ENCODE data around the gene MRFAP1L1. TPM values are rescaled to one million over a fixed set of nuclear protein-coding genes. Genes with fewer than 3 reads are reported as not detected.

MRFAP1L1 gene
- polyA plus RNA-seq, 1 donor from 2014 or later: 438 TPM

GRCh38 chr4:6676722-6677558 is 32.7 kb downstream of the MRFAP1L1 start:
- Histone ChIP-seq H3K4me3 (ENCODE audit: low read length) (peak overlapping the region; percentile 91), H3K4me2 (ENCODE audit: low read length) (no peak overlapping the region), H3K9me3 (ENCODE audit: low read length) (no peaks in the 10 kb centered on the region), H3K79me2 (replicated peaks; ENCODE audit: insufficient read depth, low read length) (peaks cover 8% of the 10 kb centered on the region), H3F3A (ENCODE audit: insufficient read depth, low read length, poor library complexity, severe bottlenecking) (no peaks in the 10 kb centered on the region), H2AFZ (ENCODE audit: low read depth, low read length) (no peak overlapping the region), H3K36me3 (ENCODE audit: insufficient read depth, low read length) (no peaks in the 10 kb centered on the region), H3K27ac (ENCODE audit: low read length) (no peak overlapping the region), H3K27me3 (ENCODE audit: insufficient read depth, low read depth, low read length) (no peaks in the 10 kb centered on the region), H3K9ac (ENCODE audit: low read length) (no peak overlapping the region), H4K20me1 (ENCODE audit: insufficient read depth) (no peaks in the 10 kb centered on the region), H3K9me2 (ENCODE audit: insufficient read depth, low read length) (no peaks in the 10 kb centered on the region)
- TF ChIP-seq, protein P1, sequence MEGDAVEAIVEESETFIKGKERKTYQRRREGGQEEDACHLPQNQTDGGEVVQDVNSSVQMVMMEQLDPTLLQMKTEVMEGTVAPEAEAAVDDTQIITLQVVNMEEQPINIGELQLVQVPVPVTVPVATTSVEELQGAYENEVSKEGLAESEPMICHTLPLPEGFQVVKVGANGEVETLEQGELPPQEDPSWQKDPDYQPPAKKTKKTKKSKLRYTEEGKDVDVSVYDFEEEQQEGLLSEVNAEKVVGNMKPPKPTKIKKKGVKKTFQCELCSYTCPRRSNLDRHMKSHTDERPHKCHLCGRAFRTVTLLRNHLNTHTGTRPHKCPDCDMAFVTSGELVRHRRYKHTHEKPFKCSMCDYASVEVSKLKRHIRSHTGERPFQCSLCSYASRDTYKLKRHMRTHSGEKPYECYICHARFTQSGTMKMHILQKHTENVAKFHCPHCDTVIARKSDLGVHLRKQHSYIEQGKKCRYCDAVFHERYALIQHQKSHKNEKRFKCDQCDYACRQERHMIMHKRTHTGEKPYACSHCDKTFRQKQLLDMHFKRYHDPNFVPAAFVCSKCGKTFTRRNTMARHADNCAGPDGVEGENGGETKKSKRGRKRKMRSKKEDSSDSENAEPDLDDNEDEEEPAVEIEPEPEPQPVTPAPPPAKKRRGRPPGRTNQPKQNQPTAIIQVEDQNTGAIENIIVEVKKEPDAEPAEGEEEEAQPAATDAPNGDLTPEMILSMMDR (IDR thresholded peaks at IDR 0.05; ENCODE audit: poor library complexity, severe bottlenecking): no peak
- TF ChIP-seq REST (IDR thresholded peaks at IDR 0.05; ENCODE audit: borderline replicate concordance) (no peak), TAF1 (IDR thresholded peaks at IDR 0.05; ENCODE audit: low read depth) (no peak), EP300 (conservative IDR thresholded peaks at IDR 0.05; ENCODE audit: poor library complexity, severe bottlenecking) (no peak), EZH2 (IDR thresholded peaks at IDR 0.05; ENCODE audit: borderline replicate concordance, insufficient read depth, low read length, poor library complexity, severe bottlenecking) (no peak), POLR2AphosphoS5 (IDR thresholded peaks at IDR 0.05) (no peak), MXI1 (conservative IDR thresholded peaks at IDR 0.05; ENCODE audit: poor library complexity, severe bottlenecking) (no peak), RAD21 (conservative IDR thresholded peaks at IDR 0.05) (no peak), SMC3 (conservative IDR thresholded peaks at IDR 0.05; ENCODE audit: poor library complexity) (no peak)

DNA sequence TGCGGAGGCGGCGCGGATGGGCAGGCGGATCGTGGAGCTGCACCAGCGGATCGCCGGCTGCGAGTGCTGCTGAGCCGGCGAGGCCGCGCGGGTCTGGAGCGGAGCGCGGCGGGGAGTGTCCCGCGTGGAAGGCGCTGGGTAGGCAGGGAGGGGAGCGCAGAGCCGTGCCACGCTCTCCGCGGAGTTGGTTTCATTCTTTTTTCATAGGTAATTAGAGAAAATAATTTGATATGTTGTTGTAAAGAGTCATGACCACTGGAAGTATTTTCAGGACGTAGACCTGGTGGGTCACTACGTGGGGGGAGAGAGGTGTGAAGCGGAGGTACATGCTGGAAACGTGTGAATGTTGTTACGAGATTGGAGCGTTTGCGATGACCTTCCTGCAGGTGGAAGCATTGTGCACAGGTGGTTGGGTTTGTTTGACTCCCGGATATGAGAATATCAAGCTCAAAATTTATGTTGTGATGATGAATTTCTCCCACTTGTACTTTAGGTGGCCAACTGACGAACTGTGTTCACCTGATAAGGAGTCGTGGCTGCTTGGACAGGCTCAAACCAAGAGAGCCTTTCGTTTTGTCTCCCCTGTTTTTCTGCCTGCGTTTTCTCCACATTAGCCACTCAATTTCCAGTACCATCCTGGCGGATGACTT is 35.0 kb downstream of the MRFAP1L1 start:
- TF ChIP-seq POLR2AphosphoS5 (IDR thresholded peaks at IDR 0.05): no peak
- no peak for TF ChIP-seq TAF1 (IDR thresholded peaks at IDR 0.05; ENCODE audit: low read depth)
- peak; percentile 65 for TF ChIP-seq SMC3 (conservative IDR thresholded peaks at IDR 0.05; ENCODE audit: poor library complexity)
- TF ChIP-seq RAD21 (conservative IDR thresholded peaks at IDR 0.05): peak; percentile 67
- no peak for TF ChIP-seq EZH2 (IDR thresholded peaks at IDR 0.05; ENCODE audit: borderline replicate concordance, insufficient read depth, low read length, poor library complexity, severe bottlenecking)
- TF ChIP-seq, protein P1 (IDR thresholded peaks at IDR 0.05; ENCODE audit: poor library complexity, severe bottlenecking): peak; percentile 74
- peak overlapping the region; percentile 92 for H3K4me2 ChIP-seq (ENCODE audit: low read length)
- H3K27ac ChIP-seq (ENCODE audit: low read length): peak overlapping the region; percentile 45
- H3K9me2 ChIP-seq (ENCODE audit: insufficient read depth, low read length): no peaks in the 10 kb centered on the region
- H3K9ac ChIP-seq (ENCODE audit: low read length): peak overlapping the region; percentile 59
- H3F3A ChIP-seq (ENCODE audit: insufficient read depth, low read length, poor library complexity, severe bottlenecking): no peaks in the 10 kb centered on the region
- H4K20me1 ChIP-seq (ENCODE audit: insufficient read depth): no peaks in the 10 kb centered on the region
- H3K4me3 ChIP-seq (ENCODE audit: low read length): peak overlapping the region; percentile 91
- no peaks in the 10 kb centered on the region for H3K36me3 ChIP-seq (ENCODE audit: insufficient read depth, low read length)
- peaks cover 8% of the 10 kb centered on the region for H3K79me2 ChIP-seq (replicated peaks; ENCODE audit: insufficient read depth, low read length)
- H2AFZ ChIP-seq (ENCODE audit: low read depth, low read length): no peak overlapping the region
- H3K9me3 ChIP-seq (ENCODE audit: low read length): no peaks in the 10 kb centered on the region
- no peaks in the 10 kb centered on the region for H3K27me3 ChIP-seq (ENCODE audit: insufficient read depth, low read depth, low read length)
